Right lobe of liver (tissue), 6 donors: ENCODE measurements around the gene IGF2R. TPM values are rescaled to one million over a fixed set of nuclear protein-coding genes. Genes with fewer than 3 reads are reported as not detected.

Source experiments
- ATAC-seq, 4 donors: fragments of 200-7000 bp; cut with Tn5 transposase; one replicate each; pipeline ENCODE4 v1.9.1; 2020; ENCODE audit warnings: mild to moderate bottlenecking in 4 of 4, moderate library complexity in 4 of 4
- DNase-seq, 3 donors: peaks; one replicate each; pipeline ENCODE4 v3.0.0-alpha.2; 2020
- H3K27ac ChIP-seq, 3 donors: fragments of 200-600 bp; one replicate each; pipeline ENCODE4 v1.8.0; 2022
- H3K27me3 ChIP-seq, 2 donors: fragments of 200-600 bp; one replicate each; pipeline ENCODE4 v1.8.0; 2022
- H3K36me3 ChIP-seq, 4 donors: fragments of 200-600 bp; sonication (generic) in 1 of 4; one replicate each; pipeline versions ENCODE4 v1.5.1 to v1.8.0; 2017 to 2022; ENCODE audit warnings: control low read depth in 1 of 4
- H3K4me1 ChIP-seq, 4 donors: fragments of 200-600 bp; sonication (generic) in 1 of 4; one replicate each; pipeline versions ENCODE4 v1.5.1 to v1.8.0; 2017 to 2022; ENCODE audit warnings: control low read depth in 1 of 4
- H3K4me3 ChIP-seq, 3 donors: fragments of 200-600 bp; one replicate each; pipeline ENCODE4 v1.8.0; 2022
- H3K9me3 ChIP-seq, 4 donors: fragments of 200-600 bp; sonication (generic) in 1 of 4; one replicate each; pipeline versions ENCODE4 v1.5.1 to v1.8.0; 2017 to 2022; ENCODE audit warnings: control low read depth in 1 of 4
- POLR2A ChIP-seq: fragments of 450-650 bp; IDR thresholded peaks from one replicate; pipeline ENCODE4 v1.6.1; 2017; ENCODE audit warnings: antibody characterized with exemption, mild to moderate bottlenecking
- WGBS: methylation state at CpG from one replicate; pipeline ENCODE4 v1.1.6; 2018; ENCODE audit warnings: low coverage, low lambda C conversion rate; ENCODE audit not compliant: insufficient coverage; ENCODE audit errors: missing lambda C conversion rate; 5-methylcytosine and 5-hydroxymethylcytosine counted together
- intact Hi-C, 2 donors: fragments of 100-400 bp; cut with DNase I; formaldehyde crosslinking; loops; one replicate each; pipeline versions ENCODE4 v1.11.2 to v1.14.1; 2022
- total RNA-seq, 6 experiments: library from RNA; depleted of rRNA in 2 of 6; stranded (reverse); fragments of >200 nt in 2 of 6; fragmentation: NEBNext Ultra II Directional in 3 of 6; extraction: Animal tissue kit (Norgen Biotek cat#: 25700) in 3 of 6; gene quantifications; one replicate each; pipeline versions ENCODE4 v1.1.0 to v1.2.4, GENCODE V29; 2016 to 2023
- TF ChIP-seq, protein P1 (sequence below), 4 donors: fragments of 200-600 bp in 3 of 4; fragments of 450-650 bp in 1 of 4; IDR thresholded peaks; one replicate each; pipeline versions ENCODE4 v1.5.1 to v1.8.0; 2016 to 2022; ENCODE audit warnings: antibody characterized with exemption in 4 of 4, mild to moderate bottlenecking in 2 of 4
- donor health status: DM: no; HTN: yes; CAD: no.
- donor health status: DM: no; HTN: no; CAD: no.
- donor health status: DM: no; HTN: no; CAD: no.
- donor health status: DM: no; HTN: yes; CAD: no.
- donor health status: DM: no; HTN: yes; CAD: no.

Gene IGF2R
- total RNA-seq, 6 experiments from 2014 or later, result 50.3 to 81.0 (median 67.1) TPM

DNA sequence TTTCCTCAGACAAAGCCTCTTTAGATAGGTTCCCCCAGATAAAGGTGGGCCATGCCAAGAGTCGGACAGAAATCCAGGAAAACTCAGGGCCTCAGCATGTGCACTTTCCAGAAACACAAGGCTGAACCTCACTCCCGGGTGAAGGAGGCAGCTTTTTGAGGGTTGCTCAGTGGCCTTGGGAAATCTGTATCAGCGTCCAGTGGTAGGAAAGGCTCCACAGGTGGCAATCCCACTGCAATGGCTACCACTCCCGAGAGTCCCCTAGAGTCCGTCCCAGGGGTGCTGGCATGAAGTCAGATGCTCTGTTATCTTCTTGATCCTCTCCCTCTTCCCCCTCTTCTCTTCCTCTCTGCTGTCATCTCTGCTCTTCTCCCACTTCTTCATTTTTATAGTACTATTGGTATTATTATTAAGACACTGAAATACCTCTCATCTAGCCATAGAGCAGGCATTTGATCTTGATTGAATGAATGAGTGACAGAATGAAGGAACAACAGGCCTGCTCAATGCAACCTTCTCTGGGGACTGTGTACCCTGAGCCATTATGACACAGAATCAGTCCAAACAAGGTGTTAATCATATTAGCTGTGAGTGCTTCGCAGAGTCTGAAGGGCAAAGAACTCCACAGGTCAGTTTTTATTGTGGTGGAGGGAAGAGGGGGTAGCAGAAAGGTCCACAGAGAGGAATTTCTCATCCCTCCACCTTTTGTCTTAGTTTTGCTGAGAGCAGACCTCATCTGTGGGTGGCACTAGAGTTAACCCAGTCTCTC is 166.1 kb downstream of the IGF2R start:
- DNase-seq (no peak), ATAC-seq (peak; percentile 3 to 30 (median 6))
- Histone ChIP-seq H3K36me3 (peaks cover 0 to 49% (median 8%) of the 10 kb centered on the region in 4 donors), H3K27ac (peak overlapping the region in 2 of 3 donors; percentile 92 to 94), H3K9me3 (no peaks in the 10 kb centered on the region), H3K4me1 (peaks cover 0 to 77% (median 40%) of the 10 kb centered on the region in 4 donors), H3K27me3 (no peaks in the 10 kb centered on the region), H3K4me3 (no peak overlapping the region)
- 61% methylated on average over 4 of the region's 6 CpGs for WGBS
- TF ChIP-seq, protein P1, sequence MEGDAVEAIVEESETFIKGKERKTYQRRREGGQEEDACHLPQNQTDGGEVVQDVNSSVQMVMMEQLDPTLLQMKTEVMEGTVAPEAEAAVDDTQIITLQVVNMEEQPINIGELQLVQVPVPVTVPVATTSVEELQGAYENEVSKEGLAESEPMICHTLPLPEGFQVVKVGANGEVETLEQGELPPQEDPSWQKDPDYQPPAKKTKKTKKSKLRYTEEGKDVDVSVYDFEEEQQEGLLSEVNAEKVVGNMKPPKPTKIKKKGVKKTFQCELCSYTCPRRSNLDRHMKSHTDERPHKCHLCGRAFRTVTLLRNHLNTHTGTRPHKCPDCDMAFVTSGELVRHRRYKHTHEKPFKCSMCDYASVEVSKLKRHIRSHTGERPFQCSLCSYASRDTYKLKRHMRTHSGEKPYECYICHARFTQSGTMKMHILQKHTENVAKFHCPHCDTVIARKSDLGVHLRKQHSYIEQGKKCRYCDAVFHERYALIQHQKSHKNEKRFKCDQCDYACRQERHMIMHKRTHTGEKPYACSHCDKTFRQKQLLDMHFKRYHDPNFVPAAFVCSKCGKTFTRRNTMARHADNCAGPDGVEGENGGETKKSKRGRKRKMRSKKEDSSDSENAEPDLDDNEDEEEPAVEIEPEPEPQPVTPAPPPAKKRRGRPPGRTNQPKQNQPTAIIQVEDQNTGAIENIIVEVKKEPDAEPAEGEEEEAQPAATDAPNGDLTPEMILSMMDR (IDR thresholded peaks at IDR 0.05), result no peak
- TF ChIP-seq POLR2A, result no peak
- intact Hi-C loops, result no loop called here

DNA sequence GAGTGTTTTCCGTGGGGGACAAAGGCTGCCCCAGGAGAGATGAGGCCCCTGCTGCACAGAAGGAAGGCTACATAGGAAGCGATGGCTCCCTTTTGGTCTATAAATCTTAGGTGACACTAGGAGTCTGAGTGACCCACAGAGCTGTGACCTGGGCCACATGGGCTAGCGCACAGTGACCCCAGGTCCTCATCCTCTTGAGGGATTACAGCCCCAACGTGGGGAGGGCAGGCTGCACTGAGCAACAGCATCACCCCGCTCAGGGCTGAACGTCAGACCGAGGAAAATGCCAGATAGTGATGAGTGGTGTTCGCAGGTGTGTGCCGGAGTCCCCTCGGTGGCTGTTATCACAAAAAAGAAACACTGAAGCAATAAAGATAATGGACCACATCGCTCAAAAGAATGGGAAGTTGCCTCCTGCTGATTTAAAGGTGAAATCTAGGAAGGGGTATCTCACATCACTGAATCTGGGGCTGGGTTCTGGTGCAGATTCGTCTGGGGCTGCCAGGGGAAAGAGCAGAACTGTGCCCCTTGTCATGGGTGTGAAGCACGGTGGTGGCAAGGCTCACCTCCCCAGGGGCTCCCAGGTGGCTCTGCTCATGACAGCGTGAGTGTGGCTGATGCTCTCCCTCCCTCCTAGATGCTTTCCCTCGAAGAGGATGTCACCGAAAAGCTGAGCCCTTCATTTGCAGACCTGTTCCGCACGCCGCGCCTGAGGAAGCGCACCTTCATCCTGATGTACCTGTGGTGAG is 167.2 kb downstream of the IGF2R start:
- peaks cover 0 to 83% (median 43%) of the 10 kb centered on the region in 4 donors for H3K4me1 ChIP-seq
- H3K36me3 ChIP-seq, result peaks cover 0 to 49% (median 8%) of the 10 kb centered on the region in 4 donors
- 77% methylated on average over 8 of the region's 21 CpGs for WGBS
- ATAC-seq (no peak), DNase-seq (no peak)
- no peaks in the 10 kb centered on the region for H3K9me3 ChIP-seq
- H3K27ac ChIP-seq, result peak overlapping the region in 2 of 3 donors; percentile 92 to 94
- H3K27me3 ChIP-seq, result no peaks in the 10 kb centered on the region
- intact Hi-C loops, result no loop called here
- no peak for TF ChIP-seq POLR2A
- TF ChIP-seq, protein P1 (IDR thresholded peaks at IDR 0.05), result no peak
- H3K4me3 ChIP-seq, result no peak overlapping the region

DNA sequence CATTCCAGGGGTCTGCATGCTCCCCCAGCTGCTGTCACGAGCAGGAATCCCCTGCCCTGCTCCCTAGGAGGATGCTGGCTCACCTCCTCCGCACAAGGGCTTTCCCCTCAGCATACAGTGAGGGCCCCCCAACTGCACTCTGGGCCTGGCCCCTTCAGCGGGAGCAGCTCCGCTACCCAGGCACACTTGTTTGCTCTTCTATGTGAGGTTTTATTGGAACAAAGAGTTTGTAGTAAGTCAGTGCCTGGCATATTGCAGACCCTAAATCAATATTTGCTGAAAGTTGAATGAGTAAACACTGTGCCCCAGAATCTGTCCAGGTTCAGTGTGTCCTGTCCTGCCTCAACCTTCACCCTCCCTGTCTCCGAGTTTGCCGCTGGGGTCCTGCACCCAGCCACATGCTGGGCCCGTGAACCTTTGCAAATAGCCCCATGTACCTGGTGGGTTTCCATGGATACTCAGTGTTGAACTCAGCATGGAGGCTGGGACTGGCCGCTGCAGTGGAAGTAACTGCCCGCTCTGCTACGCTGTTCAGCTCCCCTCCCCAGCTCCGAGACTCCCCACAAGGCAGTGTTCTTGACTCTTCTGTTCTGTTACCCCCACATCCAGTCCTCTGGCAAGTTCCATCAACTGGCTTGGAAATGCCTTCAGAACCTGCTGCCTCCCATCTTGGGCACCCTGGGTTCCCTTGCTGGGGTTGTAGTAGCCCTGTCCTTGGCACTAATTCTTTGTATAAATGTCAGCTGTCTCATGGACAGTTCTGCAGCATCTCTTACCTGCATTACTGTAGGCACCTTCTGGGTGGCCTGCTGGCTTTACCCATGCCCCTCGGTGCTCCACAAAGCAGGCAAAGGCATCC is 168.5 kb downstream of the IGF2R start:
- peak overlapping the region; percentile 76 to 94 (median 92) for H3K27ac ChIP-seq
- TF ChIP-seq POLR2A, result no peak
- TF ChIP-seq, protein P1 (IDR thresholded peaks at IDR 0.05), result no peak
- DNase-seq, result peak; percentile 75 to 94 (median 94)
- intact Hi-C loops, result no loop called here
- 44% methylated on average over 7 of the region's 12 CpGs for WGBS
- no peaks in the 10 kb centered on the region for H3K27me3 ChIP-seq
- H3K9me3 ChIP-seq, result no peaks in the 10 kb centered on the region
- peaks cover 0 to 43% (median 8%) of the 10 kb centered on the region in 4 donors for H3K36me3 ChIP-seq
- H3K4me3 ChIP-seq, result no peak overlapping the region
- peaks cover 0 to 78% (median 46%) of the 10 kb centered on the region in 4 donors for H3K4me1 ChIP-seq
- peak; percentile 70 to 86 (median 79) for ATAC-seq
